ENCODE results near the gene BAZ2B. TPM values are rescaled to one million over a fixed set of nuclear protein-coding genes. Genes with fewer than 3 reads are reported as not detected.

The BAZ2B gene
- total and polyA plus RNA-seq, 2 of the 13 experiments (the other 11 are each of a cell fraction or from before 2014, with no cell fraction given): 14.0 to 15.1 TPM

GRCh38 chr2:159637988-159638501 is 21.7 kb upstream of the BAZ2B start:
- Histone ChIP-seq H2AFZ (ENCODE audit: low read length) (no peak overlapping the region), H3K27ac (ENCODE audit: extremely low read length, insufficient read depth, low read length) (no peak overlapping the region), H4K20me1 (ENCODE audit: insufficient read depth, low read length) (no peaks in the 10 kb centered on the region), H3K27me3 (ENCODE audit: control insufficient read depth in 1 of 2, insufficient read depth in 2 of 2, low read length in 2 of 2) (no peaks in the 10 kb centered on the region), H3K9ac (ENCODE audit: insufficient read depth, low read depth, low read length) (no peak overlapping the region), H3K36me3 (replicated peaks in 1 of 2; ENCODE audit: control insufficient read depth in 1 of 2, insufficient read depth in 2 of 2, low read length in 2 of 2) (no peaks in the 10 kb centered on the region), H3K4me2 (ENCODE audit: low read depth, low read length) (no peak overlapping the region), H3K79me2 (ENCODE audit: insufficient read depth, low read length) (no peaks in the 10 kb centered on the region), H3K9me3 (ENCODE audit: low read length) (no peaks in the 10 kb centered on the region), H3K4me1 (ENCODE audit: insufficient read depth, low read length) (no peaks in the 10 kb centered on the region), H3K4me3 (replicated peaks in 1 of 3; ENCODE audit: insufficient read depth in 1 of 3, low read depth in 2 of 3, low read length in 3 of 3) (no peak overlapping the region)
- DNase-seq (ENCODE audit: low spot score): no peak
- FAIRE-seq: no peak
- ChIA-PET POLR2A (no interaction called here), CTCF (ENCODE audit: low intra/inter-chr PET ratio, low total read pairs) (no interaction called here)
- ATAC-seq: no peak
- 31% methylated on average over 4 of the region's 4 CpGs for WGBS (ENCODE audit: low lambda C conversion rate)
- no TSS peak for BruUV-seq (replicated peaks)
- TF ChIP-seq CREB1 (IDR thresholded peaks at IDR 0.05): 0 out of 2 replicates have a peak, but pooled peaks have one; percentile 5
- no peak for TF ChIP-seq CREB1 (CRISPR knock-in tag; IDR thresholded peaks at IDR 0.05)
- no peak for TF ChIP-seq ZNF292 (CRISPR knock-in tag; IDR thresholded peaks at IDR 0.05; ENCODE audit: borderline replicate concordance, low read depth)
- in situ Hi-C loops (cut with HindIII; ENCODE audit: extremely low pct_ligation_motif_present, low pct_unique_long_range_greater_than_20kb): no loop called here
- intact Hi-C loops (cut with micrococcal nuclease; ENCODE audit: unreplicated experiment): no loop called here

GRCh38 chr2:159637240-159637639 is 20.9 kb upstream of the BAZ2B start:
- H3K4me2 ChIP-seq (ENCODE audit: low read depth, low read length): no peak overlapping the region
- no TSS peak for BruUV-seq (replicated peaks)
- in situ Hi-C loops (cut with HindIII; ENCODE audit: extremely low pct_ligation_motif_present, low pct_unique_long_range_greater_than_20kb) (no loop called here), intact Hi-C loops (cut with micrococcal nuclease; ENCODE audit: unreplicated experiment) (no loop called here)
- no peak overlapping the region for H2AFZ ChIP-seq (ENCODE audit: low read length)
- no peaks in the 10 kb centered on the region for H4K20me1 ChIP-seq (ENCODE audit: insufficient read depth, low read length)
- TF ChIP-seq NBN (conservative IDR thresholded peaks at IDR 0.05): no peak
- no peak for TF ChIP-seq ZNF572 (CRISPR knock-in tag; IDR thresholded peaks at IDR 0.05)
- no peak for TF ChIP-seq PRMT3 (CRISPR knock-in tag; IDR thresholded peaks at IDR 0.05; ENCODE audit: borderline replicate concordance, low read depth)
- TF ChIP-seq STAG1 (CRISPR knock-in tag; IDR thresholded peaks at IDR 0.05): peak; percentile 36
- TF ChIP-seq CTCF (CRISPR knock-in tag; IDR thresholded peaks at IDR 0.05): 0 out of 2 replicates have a peak, but pooled peaks have one; percentile 23
- no peaks in the 10 kb centered on the region for H3K4me1 ChIP-seq (ENCODE audit: insufficient read depth, low read length)
- DNase-seq (ENCODE audit: low spot score) (no peak), FAIRE-seq (no peak), ATAC-seq (peak; percentile 61)
- CTCF ChIA-PET (ENCODE audit: low intra/inter-chr PET ratio, low total read pairs): no interaction called here
- H3K9me3 ChIP-seq (ENCODE audit: low read length): no peaks in the 10 kb centered on the region
- 64% methylated on average over 3 of the region's 3 CpGs for WGBS (ENCODE audit: low lambda C conversion rate)
- POLR2A ChIA-PET: no interaction called here
- no peaks in the 10 kb centered on the region for H3K27me3 ChIP-seq (ENCODE audit: control insufficient read depth in 1 of 2, insufficient read depth in 2 of 2, low read length in 2 of 2)
- H3K4me3 ChIP-seq (replicated peaks in 1 of 3; ENCODE audit: insufficient read depth in 1 of 3, low read depth in 2 of 3, low read length in 3 of 3): no peak overlapping the region
- no peaks in the 10 kb centered on the region for H3K79me2 ChIP-seq (ENCODE audit: insufficient read depth, low read length)
- H3K27ac ChIP-seq (ENCODE audit: extremely low read length, insufficient read depth, low read length): no peak overlapping the region
- H3K36me3 ChIP-seq (replicated peaks in 1 of 2; ENCODE audit: control insufficient read depth in 1 of 2, insufficient read depth in 2 of 2, low read length in 2 of 2): no peaks in the 10 kb centered on the region
- no peak overlapping the region for H3K9ac ChIP-seq (ENCODE audit: insufficient read depth, low read depth, low read length)
